ENCODE results near the gene SLC25A47. TPM values are rescaled to one million over a fixed set of nuclear protein-coding genes. Genes with fewer than 3 reads are reported as not detected.

Gene SLC25A47
- total and polyA plus RNA-seq, 9 of the 15 experiments (the other 6 are each of a cell fraction or from before 2014, with no cell fraction given), result 0.09 to 0.23 (median 0.22) TPM; not detected in 6

DNA sequence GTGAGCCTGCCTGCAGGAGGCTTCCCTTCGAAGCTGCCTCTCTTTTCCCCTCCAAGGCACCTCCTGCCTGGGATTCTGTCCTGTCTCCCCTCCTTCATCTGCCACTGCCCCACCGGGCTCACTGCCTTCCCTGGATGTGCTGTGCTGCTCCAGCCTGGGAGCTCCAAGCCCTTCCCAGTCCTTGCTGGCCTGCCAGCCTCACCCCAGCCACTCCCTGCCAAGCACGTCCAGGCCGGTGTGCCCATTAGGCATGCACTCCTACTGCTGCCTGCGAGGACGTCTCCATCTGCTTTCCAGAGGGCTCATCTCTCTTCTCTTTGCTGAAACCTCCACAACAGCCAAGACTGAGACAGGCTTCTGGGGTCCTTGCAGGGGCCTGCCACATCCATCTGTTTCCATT, 8.4 kb upstream of the SLC25A47 start:
- H3K9me1 ChIP-seq (ENCODE audit: control insufficient read depth, insufficient read depth, low read length), result no peaks in the 10 kb centered on the region
- intact Hi-C loops (cut with micrococcal nuclease), result no loop called here
- FAIRE-seq (no peak), ATAC-seq (no peak), DNase-seq (ENCODE audit: extremely low read depth in 1 of 4, low spot score in 3 of 4) (no peak)
- no peak overlapping the region for H3K4me3 ChIP-seq
- WGBS (ENCODE audit: insufficient coverage, low coverage, missing lambda C conversion rate), result 74% methylated on average over 3 of the region's 6 CpGs
- no peak overlapping the region for H3K4me2 ChIP-seq (ENCODE audit: insufficient read depth, low read length)
- H3K27me3 ChIP-seq (ENCODE audit: control insufficient read depth in 2 of 2, insufficient read depth in 2 of 2, low read length in 2 of 2), result no peaks in the 10 kb centered on the region
- H3K4me1 ChIP-seq (replicated peaks in 1 of 2; ENCODE audit: control insufficient read depth in 2 of 2, insufficient read depth in 2 of 2, low read length in 2 of 2), result peaks cover 15 to 26% of the 10 kb centered on the region in 2 experiments; a peak in 4 of 5 replicates
- in situ Hi-C loops (cut with MboI), result no loop called here
- H3K36me3 ChIP-seq (ENCODE audit: control insufficient read depth, insufficient read depth, low read length), result no peaks in the 10 kb centered on the region
- H3K9me3 ChIP-seq (replicated peaks; ENCODE audit: control insufficient read depth, insufficient read depth, low read depth, low read length), result no peaks in the 10 kb centered on the region
- H3K79me2 ChIP-seq (ENCODE audit: control insufficient read depth, insufficient read depth, low read length), result no peaks in the 10 kb centered on the region
- POLR2A ChIA-PET, result interaction anchor here (0.7 kb wide), 1 partner anchor 13 kb away, joined by 3 read pairs; no protein-coding TSS in a partner anchor
- no TSS peak for BruUV-seq (replicated peaks)
- no peak overlapping the region for H3K9ac ChIP-seq (ENCODE audit: insufficient read depth in 1 of 2, low read depth in 2 of 2, low read length in 2 of 2)
- H3K27ac ChIP-seq (ENCODE audit: extremely low read depth, low read depth, low read length), result no peak overlapping the region
- TF ChIP-seq, protein P1, sequence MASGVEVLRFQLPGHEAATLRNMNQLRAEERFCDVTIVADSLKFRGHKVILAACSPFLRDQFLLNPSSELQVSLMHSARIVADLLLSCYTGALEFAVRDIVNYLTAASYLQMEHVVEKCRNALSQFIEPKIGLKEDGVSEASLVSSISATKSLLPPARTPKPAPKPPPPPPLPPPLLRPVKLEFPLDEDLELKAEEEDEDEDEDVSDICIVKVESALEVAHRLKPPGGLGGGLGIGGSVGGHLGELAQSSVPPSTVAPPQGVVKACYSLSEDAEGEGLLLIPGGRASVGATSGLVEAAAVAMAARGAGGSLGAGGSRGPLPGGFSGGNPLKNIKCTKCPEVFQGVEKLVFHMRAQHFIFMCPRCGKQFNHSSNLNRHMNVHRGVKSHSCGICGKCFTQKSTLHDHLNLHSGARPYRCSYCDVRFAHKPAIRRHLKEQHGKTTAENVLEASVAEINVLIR (CRISPR knock-in tag; IDR thresholded peaks at IDR 0.05), result no peak
- TF ChIP-seq MTA2 (IDR thresholded peaks at IDR 0.05; ENCODE audit: low read depth) (no peak), MTA3 (IDR thresholded peaks at IDR 0.05; ENCODE audit: borderline replicate concordance) (no peak), HNRNPH1 (optimal IDR thresholded peaks at IDR 0.05; ENCODE audit: low read depth, low read length) (no peak), FOXJ2 (tag; IDR thresholded peaks at IDR 0.05) (no peak), ZNF77 (CRISPR knock-in tag; IDR thresholded peaks at IDR 0.05) (no peak), MED1 (CRISPR knock-in tag; IDR thresholded peaks at IDR 0.05; ENCODE audit: borderline replicate concordance) (no peak)
- CTCF ChIA-PET (ENCODE audit: low intra/inter-chr PET ratio), result no interaction called here
- no peak overlapping the region for H2AFZ ChIP-seq (ENCODE audit: low read depth, low read length)
- no peaks in the 10 kb centered on the region for H4K20me1 ChIP-seq (replicated peaks; ENCODE audit: control insufficient read depth, insufficient read depth, low read length)

Data from K562 (cell line).